ENCODE measurements around the gene PMEPA1.

PMEPA1 gene

DNA sequence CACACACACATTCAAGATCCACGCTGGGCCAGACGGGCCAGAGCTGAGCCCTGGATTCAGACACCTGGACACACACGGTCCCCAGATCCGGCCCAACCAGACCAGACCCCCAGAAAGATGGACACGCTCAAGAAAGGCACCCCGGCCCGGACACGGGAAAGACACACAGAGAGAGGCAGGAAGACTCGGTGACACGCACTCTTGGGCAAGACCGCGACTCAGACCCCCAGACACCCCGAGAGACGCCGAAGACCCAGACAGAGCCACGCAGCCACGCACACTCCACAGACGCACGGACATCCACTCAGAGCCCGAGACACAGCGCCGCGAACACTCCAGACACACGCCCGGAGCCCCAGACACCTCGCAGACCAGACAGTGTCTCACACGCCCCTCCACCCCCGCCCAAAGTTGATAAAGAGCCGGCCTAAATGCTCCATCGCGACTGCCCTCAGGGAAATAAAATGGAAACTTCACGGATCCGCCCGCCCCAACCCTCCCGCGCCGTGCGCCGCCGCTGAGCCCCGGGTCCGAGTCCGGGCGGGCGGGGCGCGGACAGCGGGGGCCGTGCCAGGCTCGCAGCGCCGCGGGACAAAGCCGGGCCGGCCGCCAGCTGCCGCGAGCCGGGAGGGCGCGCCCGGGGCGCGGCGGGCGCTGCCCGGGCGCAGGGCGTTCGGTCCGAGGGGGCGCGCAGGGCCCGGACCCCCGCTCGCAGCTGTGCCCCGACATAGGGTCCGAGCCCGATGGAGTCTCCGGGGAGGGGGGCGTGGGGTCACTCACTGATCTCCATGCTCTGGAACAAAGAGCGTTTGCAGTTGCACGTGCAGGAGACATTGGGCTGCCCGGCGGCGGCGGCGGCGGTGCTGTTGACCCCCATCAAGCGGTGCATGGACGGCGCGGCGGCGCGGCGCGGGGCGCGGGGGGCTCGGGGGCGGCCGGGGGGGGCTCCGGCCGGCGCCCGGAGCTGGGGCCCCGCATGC, 831 bp downstream of the PMEPA1 start:
- peak; percentile 18 to 44 for DNase-seq

DNA sequence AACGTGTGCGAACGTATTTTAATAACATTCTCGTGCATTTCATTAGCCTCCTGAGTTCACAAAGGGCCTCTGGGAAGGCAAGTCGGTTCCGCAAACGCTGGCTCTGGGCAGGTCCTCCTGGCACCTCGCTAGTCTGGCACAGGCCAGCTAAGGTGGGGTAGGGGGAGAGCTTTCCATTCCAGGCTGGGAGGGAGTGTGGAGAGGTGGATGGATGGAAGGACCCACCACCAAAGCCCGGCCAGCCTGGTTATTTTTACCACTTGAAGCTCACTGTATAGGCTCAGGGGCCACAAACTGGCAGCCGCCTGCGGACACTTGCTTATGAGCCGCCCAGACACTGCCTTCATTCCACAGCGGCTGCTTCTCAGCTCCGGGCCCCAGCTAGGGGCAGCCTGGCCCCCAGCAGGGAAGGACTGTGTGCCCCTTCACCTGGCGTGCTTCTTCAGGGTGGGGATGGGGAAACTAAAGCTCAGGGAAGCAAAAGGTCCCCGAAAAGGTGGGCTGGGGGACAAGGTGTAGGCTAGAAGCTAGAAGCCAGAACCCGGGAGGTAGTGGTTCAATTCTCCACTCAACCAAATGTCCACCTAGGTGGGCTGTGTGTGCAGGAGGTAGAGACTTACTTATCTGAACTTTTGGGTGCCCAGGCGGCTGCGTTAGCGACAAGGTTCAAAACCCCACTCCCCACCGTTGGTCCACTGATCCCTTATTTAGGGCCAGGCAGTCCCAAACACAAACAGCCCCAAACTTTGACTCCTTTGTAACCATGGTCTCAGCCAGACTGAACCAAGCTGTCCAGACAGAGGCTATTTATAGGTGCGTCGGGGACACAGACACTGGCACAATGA, 1.7 kb downstream of the PMEPA1 start:
- no peak for DNase-seq

DNA sequence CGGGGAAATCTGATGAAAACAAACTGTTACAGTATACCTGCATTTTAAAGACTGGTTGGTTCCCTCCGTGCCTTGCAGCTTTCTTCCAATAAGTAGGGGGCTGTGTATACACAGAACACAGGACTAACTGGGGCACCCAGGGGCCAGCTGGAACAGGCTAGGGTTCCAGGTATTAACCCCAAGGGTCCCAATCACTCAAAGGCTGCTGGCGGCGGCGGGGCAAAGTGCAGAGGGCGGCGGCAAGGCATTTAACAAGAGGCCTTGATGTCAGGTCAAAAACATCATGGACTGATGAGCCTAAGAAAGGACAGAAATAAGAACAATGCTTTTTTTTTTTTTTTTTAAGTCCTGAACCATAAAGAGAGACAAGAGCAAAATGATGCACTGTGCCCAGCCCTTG, 2.5 kb downstream of the PMEPA1 start:
- no peak for DNase-seq

DNA sequence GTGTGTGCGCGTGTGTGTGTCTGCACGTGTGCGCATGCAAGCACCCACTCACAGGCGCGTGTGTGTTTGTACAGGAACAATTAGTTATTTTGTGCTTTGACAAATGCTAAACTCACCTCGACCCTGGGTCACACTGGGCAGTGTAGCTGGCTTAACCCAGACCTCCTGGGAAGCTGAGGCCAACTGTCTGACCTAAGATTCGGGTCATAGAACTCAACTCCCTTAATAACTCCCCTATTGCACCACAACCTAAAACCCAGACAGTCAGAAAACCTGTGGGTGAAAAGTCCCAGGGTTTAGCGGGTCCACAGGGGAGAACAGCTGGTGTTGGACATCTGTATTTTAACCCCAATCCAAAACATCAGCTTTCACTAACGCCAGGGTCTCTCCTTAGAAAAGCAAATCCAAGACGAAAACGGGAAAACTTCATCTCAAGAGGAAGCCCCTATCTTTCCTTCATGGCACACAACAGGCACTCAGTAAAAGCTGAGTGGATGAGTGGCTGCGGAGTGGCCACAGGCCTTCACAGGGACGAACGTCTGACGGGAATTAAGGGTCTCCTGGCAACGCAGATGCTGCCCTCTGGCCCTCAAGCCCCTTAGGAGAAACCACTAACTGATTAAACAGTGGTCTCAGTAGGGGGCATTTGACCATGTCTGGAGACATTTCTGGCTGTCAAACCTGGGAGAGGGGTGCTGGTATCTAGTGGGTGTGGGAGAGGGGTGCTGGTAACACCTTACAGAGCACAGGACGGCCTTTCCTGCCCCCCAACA, 4.5 kb downstream of the PMEPA1 start:
- DNase-seq = no peak

DNA sequence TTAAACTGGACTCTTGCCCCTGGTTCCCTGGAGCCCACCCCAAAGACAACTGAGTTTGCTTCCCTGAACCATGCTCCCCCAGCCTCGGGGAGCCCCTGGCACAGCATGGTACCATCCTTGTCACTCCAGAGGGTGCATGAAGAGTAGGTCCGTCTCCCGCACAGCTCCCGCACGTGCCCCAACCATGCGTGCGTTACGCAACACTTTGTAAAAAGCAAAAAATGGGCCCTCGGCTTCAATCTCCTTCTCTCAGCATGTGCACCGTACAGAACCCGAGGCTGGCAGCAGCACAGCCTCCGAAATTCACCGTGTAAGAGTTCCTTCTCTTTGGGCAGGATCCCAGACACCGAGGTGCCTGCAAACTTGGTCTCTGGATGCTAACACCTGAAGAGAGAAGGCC, 5.6 kb downstream of the PMEPA1 start:
- no peak for DNase-seq

DNA sequence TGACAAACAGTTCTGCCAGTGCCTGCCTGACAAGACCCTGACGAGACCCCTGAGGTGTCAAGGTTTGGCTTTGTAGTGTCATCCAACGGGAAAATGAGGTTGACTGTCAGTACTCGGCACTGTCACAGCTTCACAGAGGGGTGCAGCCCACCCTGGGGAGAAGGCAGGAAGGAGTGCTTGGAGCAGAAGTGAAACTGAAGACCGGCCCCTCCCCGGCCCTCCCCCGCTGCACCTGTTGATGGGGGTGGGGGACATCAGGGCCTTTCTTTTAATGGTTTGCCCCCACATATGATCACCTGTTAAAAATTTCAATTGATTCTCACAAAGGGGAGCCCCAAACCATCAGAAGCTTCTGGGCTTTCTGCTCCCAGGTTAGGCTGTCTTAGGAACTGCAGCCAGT, 6.8 kb downstream of the PMEPA1 start:
- no peak for DNase-seq

DNA sequence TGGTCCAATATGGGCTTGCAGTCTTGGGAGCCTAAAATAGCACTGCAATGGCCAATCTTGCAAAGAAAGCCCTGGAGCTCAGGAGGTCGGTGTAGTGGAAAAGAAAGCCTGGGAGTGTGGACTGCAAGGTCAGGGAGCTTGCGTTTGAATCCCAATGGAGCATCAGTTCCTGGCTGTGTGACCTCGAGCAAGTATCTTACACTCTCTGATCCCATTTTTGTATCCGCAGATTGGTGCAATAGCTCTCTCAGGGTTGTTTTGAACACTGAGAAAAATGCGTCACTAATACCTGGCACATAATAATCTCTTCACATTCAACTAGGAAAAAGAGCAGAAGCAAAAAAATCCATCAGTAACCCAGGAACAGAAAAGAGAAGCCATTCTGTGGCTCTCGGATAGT, 7.3 kb downstream of the PMEPA1 start:
- no peak for DNase-seq

DNA sequence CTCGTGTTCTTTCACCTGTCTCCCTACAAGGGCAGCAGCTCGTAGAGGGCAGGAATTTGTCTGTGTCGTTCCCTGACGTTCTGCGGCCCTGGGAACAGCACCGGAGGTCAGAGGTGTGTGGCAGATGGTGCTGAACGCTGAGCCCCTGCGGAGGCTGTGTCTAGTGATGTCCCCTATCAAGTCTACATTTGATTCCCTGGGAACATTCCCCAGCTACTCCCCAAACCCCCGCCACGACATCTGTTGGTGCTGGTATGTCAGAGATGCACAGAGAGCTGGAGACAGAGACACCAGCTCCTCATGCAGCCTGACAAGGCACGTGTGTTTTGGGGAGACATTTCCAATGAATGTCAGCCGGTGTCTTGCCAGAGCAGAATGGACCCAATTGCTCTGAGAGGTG, 7.7 kb downstream of the PMEPA1 start:
- DNase-seq = no peak

DNA sequence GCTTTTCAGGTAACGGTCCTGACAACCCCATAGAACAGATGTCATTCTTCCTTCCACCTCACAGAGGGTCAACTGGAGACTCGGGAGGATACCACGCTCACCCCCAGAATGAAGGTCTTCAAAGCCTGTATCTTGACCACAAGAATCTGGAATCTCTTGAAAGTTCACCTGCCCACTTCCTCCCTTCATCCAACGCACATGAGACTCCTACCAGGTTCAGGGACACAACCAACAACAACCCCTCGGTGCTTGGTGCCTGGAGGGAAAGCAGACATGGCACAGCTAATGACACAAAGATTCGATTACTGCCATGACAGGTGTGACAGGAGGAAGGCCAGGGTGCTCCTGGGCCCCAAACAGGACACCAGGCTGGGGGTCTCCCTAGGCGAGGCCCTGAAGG, 8.2 kb downstream of the PMEPA1 start:
- DNase-seq = no peak

DNA sequence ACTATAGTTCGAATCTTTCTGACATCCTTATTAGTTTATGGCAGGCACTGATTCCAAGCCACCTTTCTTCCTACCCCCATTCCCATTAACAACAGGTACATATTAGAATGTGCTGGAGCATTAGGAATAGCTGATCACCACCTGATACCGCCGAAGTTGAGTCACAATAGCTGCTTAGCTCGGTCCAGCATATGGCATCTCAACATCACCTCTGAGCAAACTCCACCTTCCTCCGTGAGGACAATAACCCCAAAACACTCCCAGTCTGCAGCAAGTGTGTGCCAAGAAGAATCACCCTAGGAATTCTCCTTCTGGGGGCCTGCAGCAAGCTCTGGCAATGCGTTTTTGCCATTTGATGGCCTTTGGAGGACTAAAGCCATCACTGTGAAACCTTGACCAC, 8.7 kb downstream of the PMEPA1 start:
- no peak for DNase-seq

DNA sequence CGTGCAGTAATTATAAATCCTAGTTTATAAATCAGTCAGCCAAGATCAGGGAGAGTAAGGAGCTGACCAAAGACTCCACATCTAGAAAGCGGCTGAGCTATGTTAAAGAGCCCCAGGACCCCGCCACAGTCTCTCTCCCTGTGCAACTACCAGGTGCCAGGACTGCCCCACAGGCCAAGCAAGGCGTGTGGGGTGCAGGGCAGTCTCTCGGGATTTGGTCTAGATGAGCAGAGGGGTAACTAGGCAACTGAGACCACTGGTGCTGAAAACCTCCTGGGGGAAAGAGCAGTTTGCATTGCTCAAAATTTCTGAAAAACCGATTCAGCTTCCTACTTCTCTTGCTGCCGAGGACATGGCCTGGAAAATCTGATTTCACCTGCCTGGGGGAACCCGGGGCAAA, 10.4 kb downstream of the PMEPA1 start:
- DNase-seq = no peak

DNA sequence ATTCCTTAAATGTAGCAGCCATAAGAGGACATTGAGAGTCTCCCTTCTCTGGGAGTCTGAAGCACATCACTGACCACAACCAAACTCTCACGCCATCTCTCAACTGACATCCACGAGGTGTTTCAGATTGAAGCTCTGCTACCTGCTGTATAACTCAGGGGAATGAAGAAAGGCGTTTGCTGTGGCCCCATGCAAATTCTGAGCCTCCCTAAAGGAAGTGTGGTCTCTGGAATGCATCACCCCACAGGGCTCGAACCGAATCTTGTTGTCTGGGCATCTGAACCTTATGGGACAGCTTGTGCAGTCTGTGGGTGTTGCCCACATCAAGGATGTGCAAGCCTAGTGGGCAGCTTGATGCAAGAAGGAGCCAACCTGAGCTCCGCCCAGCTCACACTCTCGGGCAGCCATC, 10.9 kb downstream of the PMEPA1 start:
- no peak for DNase-seq

DNA sequence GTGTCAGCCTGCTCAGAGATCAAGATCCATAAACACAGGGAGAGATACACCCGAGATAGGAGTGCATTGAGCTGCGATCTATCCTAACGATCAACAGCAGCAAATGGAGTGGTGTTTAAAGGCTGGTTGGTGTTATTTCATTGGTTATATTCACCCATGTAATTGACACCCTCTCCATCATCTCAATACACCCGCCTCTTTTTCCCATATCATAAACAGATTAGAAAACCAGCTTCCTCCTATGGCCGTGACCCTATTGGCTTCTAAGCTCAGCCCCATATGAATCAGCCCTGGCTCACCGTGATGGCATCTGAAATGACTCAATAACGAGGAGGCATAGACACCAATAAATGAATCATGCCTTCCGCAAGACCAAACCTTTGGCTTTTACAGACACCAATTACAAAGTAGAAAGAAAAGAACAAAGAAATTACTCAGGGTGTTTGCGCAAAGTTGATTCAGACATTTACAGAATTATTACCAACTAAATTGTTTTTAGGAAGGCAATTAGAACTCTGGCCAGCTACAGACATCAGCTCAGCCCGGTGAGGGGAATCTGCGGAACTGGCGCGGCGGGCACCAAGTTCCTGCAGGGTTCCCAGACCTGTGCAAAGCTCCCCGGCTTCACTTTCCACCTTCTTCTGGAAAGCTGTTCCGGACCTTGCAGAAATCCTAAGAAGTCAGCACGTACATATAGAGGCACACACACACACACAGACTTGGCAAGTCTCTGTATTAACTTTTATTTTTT, 11.5 kb downstream of the PMEPA1 start:
- peak; percentile 69 to 77 for DNase-seq

DNA sequence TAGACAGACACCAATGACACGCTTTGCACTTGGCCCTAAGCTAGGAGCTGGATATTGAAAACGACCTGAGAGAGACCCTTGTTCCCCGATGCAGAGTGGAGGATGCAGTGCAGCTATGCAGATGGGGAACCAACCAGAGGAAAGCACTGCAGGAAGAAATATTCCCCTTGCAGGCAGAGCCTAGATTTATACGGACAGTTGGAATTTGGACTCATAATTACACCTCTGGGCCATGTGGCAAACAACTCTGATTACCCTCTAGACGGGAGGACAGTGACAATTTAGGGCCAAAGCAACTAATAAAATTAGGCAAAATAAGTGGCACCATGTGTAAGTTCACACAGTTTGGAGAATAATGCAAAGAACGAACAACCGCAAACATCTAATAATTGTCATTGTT, 12.3 kb downstream of the PMEPA1 start:
- no peak for DNase-seq

DNA sequence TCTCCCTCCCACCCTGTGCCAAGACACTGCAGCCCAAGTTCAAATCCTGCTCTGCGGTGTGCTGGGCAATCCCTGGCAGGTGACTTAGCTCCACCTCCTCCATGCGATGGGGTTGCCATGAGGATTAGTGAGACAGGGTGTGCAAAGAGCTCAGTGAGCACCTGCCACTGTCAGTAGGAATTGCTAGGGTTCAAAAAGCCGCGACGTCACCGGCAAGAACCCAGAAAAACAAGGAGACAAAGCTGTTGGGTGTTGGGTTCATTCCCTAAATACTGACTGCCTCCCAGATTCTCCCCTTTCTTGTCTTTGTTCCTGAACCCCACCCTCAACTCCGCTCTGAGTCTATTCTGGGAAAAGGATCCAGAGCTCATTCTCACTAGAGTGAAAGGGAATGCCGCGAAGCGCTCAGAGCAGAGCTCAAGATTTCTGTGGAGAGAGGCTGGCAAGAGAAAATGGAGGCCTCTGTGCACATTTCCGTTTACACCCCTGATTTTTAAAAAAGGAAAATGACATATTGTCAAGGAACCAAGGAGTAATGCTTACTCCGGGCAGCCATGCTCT, 13.3 kb downstream of the PMEPA1 start:
- no peak for DNase-seq

DNA sequence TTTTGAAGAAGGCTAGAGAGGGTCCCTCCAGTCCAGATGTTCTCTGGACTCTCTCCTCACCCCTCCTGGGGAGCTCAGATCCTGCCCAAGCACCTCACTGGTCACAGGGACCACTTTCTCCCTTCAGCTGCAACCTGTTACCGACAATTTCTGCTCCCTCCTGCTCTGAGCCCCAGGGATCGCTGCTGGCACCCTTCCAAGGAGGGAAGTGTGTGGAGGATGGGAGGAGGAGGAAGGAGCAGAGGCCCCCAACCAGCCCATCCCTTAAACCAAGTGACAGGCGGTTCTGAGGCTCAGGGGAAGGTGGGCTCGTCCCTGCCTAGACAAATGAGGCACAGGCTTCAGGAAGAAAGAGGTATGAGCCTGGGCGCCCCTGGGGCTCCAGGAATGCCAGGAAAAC, 13.9 kb downstream of the PMEPA1 start:
- no peak for DNase-seq

DNA sequence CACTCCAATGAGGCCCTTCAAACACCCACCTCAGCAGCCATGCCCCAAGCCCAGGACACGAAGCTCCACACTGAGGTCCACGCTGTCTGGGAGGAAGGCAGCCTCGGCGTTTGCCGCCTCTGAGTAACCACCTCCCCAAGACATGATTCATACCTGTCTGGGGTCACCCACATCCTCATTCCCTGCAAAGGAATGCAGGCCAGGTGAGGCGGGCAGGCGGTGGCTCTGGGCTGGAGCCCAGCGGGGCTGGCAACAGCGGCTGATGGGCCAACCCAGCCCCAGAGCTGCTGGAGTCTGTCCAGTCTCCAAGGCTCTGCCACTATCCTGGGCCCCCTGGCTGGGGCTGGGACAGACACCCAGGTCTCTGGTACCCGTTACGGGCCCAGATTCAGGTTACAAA, 14.8 kb downstream of the PMEPA1 start:
- no peak for DNase-seq

DNA sequence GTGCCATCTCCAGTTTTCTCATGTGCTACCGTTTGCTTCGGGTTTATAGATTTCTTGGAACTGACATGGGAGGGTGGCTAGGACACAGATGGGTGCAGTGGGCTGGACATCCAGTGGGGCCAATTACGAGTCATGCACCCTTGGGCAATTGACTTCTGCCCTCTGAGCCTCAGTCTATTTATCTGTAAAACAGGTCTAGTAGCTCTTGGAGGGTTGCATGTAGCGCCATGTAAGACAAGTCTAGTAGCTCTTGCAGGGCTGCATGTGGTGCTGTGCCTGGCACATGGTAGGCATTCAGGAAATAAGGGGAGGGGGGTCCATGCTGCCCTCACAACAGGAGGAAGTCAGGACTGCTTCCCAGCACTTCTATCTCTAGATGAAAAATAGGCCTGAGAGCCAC, 15.3 kb downstream of the PMEPA1 start:
- DNase-seq = no peak

DNA sequence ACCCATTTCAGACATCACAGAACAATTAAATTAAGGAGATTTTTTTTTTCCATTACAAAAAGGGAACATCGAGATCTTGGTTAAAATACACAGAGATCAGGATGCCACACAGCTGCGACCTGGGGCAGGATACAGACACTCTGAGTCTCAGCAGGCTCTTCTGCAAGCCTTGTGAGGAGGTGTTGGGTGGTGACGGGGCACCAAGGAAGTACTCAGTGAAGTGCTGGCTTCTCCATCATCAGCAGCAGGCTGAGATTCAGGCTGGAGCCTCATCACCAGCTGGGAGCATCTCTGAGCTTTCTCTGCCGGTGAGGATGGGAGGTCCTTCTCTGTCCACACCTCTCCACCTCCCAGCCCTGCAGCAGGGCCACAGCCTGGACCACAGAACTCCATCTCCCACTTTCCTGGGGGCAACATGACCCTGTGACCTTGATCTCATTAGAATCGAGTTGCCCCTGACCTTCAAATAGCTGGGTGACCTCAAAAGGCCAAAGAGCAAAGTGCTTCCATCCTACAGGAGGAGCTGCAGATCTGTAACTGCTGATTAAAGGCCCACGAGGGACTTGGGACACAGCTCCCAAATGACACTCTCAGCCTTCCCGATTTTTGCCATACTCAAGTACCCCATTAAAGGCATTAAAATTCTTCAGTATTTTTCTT, 16.0 kb downstream of the PMEPA1 start:
- DNase-seq = no peak

DNA sequence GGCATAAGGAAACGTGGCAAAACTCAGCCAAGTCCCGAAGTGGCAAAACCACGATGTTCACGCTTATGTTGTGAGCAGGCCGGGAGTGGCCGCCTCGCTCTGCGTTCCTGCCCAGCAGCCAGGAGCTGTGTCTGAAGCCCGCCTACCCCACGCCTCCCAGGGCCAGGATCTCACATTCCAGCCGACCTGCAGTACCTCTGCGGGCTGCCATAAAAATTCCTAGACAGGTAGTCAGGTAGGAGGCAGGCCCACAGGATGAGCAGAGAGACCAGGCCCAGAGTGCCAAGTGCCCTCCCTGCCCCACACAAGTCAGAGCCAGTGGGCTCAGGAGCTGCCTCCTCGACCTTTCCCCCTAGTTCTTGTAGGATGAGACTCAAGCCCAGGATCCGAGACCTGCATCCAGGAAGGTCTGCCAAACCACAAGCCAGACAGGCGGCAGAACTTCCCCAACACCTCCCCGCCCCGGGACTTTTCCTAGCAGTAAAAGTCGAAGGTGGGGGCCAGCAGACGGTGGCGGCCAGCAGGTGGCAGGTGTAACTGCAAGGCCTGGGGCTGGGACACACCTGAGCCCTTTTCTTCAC, 16.7 kb downstream of the PMEPA1 start:
- no peak for DNase-seq

DNA sequence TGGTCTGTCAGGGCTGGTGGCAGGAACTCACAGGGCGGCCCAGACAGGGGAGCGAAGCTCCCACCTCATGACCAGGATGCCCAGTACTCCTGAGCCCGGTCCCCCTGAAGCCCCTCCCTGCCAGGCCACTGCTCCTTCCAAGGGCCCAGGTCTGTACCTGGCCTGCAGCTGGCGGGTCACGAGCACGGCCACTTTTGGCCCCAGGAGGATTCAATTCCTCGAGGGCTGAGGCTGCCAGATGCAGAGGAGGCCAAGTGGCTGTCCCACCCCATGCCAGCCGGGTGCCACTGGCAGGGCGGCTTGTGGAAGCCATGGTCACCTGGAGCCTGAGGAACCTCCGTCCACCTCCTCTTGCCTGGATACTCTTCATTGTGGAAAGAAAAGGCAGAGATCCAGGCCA, 17.4 kb downstream of the PMEPA1 start:
- DNase-seq = no peak
